Measurements from ENCODE around the gene TMEM80.
A peak's percentile ranks its signal among the peaks of the same experiment; 100 is the strongest.
"Not testable (repeated sequence)": the region's sequence is repeated elsewhere in the genome, so short reads cannot be mapped to it uniquely, and the experiment has no call there.

TMEM80 gene

DNA sequence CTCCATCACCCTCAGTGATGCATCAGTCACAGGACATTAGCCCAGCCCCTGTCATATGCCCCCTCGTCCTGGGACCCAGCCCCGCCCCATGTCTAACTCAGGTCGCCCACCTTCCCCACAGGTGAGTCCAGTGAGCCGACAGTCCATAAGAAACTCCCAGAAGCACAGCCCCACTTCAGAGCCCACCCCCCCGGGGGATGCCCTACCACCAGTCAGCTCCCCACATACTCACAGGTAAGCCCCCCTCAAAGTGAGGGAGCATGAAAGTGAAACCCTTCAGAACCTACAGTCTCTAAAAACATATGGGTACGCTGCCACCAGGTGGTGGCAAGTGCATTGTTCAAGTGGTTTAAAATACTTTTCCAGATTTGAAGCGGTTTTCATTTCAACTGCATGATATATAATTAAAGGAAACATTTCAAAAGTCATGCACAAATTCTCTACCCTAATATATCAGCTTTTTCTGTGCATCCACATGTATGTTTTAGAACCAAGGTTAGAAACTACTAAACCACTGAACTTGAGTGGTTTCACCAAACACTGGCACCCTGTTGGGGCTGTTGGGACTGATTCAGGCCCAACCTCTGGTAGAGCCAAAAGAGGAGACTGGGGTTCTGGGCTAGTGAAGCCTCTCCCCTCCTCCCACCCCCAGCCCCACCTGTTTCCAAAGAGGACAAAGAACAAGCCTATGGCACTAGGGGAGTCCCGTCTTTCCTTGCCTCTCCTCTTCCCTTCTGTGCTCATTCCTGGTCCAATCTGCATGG, 27.7 kb downstream of the TMEM80 start:
- DNase-seq = no peak

GRCh38 chr11:724049-724777, 28.6 kb downstream of the TMEM80 start:
- no peak for DNase-seq

- no peak for DNase-seq
Measured at GRCh38 chr11:724778-725386, 29.3 kb downstream of the TMEM80 start.

GRCh38 chr11:725624-726202, 30.1 kb downstream of the TMEM80 start:
- no peak for DNase-seq

DNA sequence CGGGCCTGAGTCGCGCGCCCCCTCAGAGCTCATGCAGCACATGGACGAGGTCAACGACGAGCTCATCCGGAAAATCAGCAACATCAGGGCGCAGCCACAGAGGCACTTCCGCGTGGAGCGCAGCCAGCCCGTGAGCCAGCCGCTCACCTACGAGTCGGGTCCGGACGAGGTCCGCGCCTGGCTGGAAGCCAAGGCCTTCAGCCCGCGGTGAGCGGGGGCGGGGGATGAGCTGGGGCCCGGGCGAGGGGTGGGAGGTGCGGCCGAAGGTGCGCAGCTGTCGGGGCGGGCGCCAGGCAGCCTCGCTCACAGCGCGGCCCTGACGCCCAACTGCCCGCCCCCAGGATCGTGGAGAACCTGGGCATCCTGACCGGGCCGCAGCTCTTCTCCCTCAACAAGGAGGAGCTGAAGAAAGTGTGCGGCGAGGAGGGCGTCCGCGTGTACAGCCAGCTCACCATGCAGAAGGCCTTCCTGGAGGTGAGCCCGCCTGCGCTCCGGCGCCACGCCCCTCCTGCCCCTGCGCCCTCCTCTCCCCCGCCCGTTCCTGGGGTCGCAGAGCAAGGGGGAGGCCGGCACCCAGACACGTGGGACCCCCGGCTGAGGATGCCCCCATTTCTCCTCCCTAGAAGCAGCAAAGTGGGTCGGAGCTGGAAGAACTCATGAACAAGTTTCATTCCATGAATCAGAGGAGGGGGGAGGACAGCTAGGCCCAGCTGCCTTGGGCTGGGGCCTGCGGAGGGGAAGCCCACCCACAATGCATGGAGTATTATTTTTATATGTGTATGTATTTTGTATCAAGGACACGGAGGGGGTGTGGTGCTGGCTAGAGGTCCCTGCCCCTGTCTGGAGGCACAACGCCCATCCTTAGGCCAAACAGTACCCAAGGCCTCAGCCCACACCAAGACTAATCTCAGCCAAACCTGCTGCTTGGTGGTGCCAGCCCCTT, 30.9 kb downstream of the TMEM80 start:
- peak; percentile 95 for DNase-seq

DNA sequence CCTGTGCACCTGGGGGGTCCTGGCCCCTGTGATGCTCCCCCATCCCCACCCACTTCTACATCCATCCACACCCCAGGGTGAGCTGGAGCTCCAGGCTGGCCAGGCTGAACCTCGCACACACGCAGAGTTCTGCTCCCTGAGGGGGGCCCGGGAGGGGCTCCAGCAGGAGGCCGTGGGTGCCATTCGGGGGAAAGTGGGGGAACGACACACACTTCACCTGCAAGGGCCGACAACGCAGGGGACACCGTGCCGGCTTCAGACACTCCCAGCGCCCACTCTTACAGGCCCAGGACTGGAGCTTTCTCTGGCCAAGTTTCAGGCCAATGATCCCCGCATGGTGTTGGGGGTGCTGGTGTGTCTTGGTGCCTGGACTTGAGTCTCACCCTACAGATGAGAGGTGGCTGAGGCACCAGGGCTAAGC, 31.7 kb downstream of the TMEM80 start:
- DNase-seq = no peak

- DNase-seq = peak; percentile 93
Measured at GRCh38 chr11:727859-728748, 32.5 kb downstream of the TMEM80 start.

- DNase-seq = no peak
Measured at GRCh38 chr11:728901-729491, 33.4 kb downstream of the TMEM80 start.

DNA sequence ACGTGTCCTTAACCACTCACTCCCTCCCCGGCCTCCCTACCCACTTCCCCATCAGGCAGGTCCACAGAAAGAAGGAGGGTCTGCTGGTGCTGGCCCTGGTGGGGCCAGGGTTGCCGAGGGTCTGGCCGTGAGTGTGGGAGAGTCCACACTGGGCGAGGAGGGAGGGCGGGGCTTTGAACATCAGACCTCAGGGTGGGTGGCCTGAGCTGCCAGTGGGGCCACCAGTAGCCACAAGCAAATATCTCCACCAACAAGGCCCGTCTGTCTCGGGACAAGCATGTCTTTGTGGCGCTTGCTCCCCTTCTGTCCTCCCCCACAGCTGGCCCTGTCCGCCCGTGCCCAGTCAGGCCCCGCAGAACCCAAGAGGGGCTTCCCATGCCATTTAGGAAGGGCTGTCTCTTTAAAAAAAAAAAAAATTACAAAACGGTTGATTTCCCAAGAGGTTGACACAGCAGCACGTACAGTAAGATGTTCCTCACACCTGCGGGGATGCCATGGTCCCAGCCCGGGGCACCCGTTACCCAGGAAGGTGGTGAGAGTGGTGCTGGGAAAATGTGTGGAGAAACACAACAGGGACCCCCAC, 34.0 kb downstream of the TMEM80 start:
- DNase-seq = no peak

DNA sequence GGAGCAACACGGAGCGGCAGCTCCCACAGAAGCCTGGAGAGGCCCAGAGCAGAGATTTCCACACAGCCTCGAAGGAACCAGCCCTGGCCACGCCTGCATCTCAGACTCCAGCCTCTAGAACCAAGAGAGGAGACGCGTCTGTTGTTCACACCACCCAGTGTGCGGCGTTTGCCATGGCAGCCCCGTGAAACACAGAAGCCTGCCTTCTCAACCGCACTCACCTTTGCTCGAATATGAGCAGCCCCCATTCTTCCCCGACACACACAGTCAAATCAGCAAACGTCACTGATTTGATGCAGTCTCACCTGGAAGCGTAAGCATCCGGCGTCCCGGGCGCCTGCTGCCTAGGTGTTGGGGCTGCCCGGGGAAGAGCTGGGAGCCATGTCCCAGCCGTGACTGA, 37.5 kb downstream of the TMEM80 start:
- DNase-seq = no peak

DNA sequence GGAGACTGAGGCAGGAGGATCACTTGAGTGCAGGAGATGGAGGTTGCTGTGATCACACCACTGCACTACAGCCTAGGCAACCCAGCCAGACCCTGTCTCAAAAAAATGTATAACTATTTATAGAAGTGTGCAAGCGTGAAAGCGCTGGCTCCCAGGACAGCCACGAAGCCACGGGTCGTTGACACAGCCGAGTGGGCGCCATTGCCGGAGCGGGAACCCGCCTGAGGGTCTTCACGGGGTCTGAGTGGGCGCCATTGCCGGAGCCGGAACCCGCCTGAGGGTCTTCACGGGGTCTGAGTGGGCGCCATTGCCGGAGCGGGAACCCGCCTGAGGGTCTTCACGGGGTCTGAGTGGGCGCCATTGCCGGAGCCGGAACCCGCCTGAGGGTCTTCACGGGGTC, 38.9 kb downstream of the TMEM80 start:
- DNase-seq = not testable (repeated sequence)

DNA sequence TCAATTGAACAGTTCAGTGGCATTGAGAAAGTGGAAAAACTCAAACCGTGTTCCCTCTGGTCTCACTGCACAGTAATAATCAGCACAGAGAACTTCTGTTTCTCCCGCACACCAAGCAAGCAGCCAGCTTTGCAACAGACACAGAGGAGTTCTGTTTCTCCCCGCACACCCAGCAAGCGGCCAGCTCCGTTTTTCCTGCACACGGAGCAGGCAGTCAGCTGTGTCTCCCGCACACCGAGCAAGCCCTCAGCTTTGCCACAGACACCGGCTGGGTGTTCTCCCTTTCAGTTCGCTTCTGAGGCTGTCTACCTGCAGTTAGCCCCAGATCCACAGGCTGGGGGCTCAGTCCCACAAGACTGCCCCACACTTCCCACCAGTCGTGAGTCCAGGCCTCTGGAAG, 41.8 kb downstream of the TMEM80 start:
- DNase-seq = no peak

GRCh38 chr11:737899-738298, 42.3 kb downstream of the TMEM80 start:
- DNase-seq = not testable (repeated sequence)

- no peak for DNase-seq
Measured at GRCh38 chr11:742156-742546, 46.5 kb downstream of the TMEM80 start.

GRCh38 chr11:742571-743201, 47.1 kb downstream of the TMEM80 start:
- no peak for DNase-seq

DNA sequence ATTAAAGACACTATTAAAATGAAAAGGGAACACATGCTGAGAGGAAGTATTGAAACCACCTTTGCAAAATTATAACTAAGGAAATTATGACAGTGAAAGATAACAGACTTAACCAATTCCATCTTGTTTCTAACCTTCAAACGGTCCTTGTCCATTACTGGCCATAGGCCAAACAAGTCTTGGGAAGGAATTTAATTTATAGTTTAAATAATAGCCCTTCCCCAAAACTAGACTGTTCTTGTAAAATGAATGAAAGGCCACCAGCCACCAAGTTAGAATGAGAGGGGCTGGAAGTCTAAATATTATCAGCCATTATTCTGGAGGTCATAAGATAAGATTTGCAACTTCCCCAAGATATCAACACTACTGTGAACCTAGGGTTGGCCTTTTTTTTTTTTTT, 49.8 kb downstream of the TMEM80 start:
- no peak for DNase-seq

DNA sequence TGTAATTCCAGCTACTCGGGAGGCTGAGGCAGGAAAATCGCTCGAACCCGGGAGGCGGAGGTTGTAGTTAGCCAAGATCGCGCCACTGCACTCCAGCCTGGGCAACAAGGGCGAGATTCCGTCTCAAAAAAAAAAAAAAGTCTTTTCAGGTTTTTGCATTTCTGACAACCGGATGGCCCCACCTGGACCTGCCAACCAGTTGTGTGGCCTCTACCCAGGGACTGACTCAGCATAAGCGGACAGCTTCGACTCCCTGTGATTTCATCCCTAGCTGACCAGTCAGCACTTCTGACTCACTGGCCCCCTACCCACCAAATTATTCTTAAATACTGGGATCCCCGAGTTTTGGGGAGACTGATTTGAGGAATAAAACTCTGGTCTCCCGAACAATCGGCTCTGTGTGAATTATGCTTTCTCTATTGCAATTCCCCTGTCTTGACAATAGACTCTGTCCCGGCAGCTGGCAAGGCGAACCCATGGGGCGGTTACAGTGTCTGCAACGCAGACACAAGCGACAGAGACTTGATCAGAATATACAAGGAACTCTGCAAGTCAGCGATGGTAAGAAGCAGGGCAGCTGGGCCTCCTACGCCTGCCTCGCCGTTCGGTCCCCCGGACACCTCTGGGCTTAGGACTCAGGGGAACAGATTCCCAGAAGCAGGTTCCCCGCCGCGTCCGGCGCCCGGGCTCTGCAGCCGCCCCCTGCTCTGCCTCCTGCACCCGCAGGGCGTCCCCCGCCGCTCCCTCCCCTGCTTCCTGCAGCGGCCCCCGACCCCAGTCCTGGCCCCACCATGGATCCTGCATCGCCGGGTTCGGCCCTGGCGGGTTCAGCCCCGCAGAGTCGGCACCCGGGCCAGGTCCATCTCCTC, 50.9 kb downstream of the TMEM80 start:
- no peak for DNase-seq

GRCh38 chr11:747158-748006, 51.8 kb downstream of the TMEM80 start, which contains the start of gene TALDO1:
Gene TALDO1, plus strand, starts transcription at chr11:747464. Its CDS starts 18 bp downstream, at chr11:747482.
- DNase-seq = peak; percentile 82
